GM18526 (cell line): ENCODE measurements around the gene EXO1.

Experiments used
- POLR2A ChIP-seq: IDR thresholded peaks from 3 replicates; pipeline ENCODE4 v1.6.1; 2011; ENCODE audit not compliant: insufficient read length; ENCODE audit errors: extremely low read depth

The EXO1 gene

GRCh38 chr1:241857131-241857530, 9.1 kb downstream of the EXO1 start:
- TF ChIP-seq POLR2A = no peak

GRCh38 chr1:241860922-241861321, 12.9 kb downstream of the EXO1 start:
- no peak for TF ChIP-seq POLR2A

DNA sequence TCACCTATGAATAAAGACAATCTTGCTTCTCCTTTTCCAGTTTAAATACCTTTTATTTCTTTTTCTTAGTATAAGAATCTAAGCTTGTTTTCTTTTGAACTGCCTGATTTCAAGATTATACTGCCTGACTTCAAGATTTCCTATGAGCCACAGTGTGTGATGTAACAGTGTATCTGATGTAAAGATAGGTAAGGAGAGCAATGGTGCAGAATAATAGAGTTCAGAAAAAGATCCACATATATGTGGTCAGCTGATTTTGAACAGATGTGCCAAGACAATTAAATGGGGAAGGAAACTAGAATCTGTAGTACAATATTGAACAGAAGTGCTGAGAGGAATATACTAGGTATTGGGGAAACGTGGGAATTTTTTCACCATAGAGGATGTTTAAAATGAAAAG, 21.0 kb downstream of the EXO1 start:
- no peak for TF ChIP-seq POLR2A

DNA sequence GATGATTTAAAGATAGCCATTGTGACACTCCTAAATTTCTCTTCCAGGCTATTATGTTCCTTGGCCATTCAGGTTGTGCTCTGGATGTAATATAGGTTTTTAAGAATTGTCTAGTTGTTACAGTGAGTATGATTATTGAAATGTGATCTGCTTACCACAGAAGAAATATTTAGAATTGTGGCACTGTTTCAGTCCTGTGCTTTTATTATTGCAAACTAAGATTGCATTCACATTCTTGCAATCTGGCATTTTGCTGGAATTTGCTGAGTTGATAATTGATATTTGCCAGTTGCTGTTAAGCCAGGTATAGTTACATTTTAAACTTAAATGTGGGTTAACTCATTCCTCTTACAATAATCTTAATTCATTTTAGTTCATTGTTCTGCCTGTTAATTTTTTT, 22.3 kb downstream of the EXO1 start:
- TF ChIP-seq POLR2A = no peak

DNA sequence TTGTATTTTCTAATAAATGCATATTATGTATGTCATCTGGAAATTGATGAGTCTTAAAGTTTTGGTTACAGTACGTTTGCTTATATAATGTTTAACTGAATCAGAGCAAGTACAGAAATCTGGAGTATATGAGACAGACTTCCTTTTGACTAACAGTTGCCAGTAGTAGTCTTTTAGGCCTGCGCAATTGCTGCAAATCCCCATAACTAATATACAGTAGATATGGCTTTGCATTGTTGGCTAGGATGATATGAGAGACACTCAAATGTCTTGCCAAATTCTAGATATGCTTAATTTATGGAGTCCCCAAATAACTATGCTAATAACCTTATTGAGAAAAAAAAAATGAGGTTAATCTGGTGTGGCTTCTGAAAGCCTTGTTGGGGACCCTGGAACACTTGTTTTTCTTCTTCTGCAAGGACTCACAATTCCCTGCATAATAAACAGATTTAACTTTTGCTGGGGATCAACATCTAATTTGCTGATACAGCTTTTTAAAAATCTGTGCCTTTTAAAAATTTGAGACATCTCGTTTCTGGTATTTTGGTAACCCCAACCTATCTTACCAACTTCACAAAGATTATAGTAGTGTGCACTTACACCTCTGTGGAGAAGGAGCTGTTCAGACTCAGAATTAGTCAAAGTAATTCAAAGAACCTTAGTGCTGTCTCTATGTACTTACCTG, 22.9 kb downstream of the EXO1 start:
- TF ChIP-seq POLR2A = no peak

- TF ChIP-seq POLR2A = no peak
Observed at GRCh38 chr1:241881440-241881839, 33.4 kb downstream of the EXO1 start.

DNA sequence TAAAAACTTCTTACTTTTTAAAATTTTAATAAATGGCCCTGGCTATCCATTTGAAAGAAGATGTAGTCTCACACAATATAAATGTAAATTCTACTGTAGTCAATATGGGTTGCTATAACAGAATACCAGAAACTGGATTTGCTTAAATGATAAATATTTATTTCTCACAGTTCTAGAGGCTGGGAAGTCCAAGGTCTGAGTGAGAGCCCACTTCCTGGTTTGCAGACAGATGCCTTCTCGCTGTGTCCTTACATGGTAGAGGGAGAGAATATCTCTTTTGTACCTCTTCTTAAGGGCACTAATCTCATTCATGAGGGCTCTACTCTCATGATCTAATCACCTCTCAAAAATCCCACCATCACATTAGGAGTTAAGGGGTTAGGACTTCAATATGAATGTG, 35.2 kb downstream of the EXO1 start:
- TF ChIP-seq POLR2A = no peak

DNA sequence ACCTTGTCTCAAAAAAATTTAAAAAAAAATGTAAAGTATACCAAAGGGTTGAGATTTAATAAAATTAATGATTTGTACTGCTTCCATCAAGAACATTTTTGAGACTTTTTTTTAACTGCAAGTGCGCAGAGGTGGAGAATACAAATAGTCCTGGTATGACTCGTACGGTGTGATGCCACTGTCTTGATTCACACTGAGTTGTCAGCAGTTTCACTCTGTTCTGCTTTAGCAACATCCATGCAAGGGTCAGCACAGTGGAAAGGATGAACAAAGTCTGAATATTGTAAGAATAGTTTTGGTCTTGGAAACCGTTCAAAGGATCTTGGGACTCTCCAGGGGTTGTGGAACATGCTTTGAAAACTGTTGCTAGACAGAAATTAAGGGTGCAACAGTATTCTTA, 40.2 kb downstream of the EXO1 start:
- TF ChIP-seq POLR2A = no peak

GRCh38 chr1:241891296-241891695, 43.3 kb downstream of the EXO1 start:
- TF ChIP-seq POLR2A = no peak

GRCh38 chr1:241894016-241894415, 46.0 kb downstream of the EXO1 start:
- no peak for TF ChIP-seq POLR2A

GRCh38 chr1:241895013-241895412, 47.0 kb downstream of the EXO1 start:
- no peak for TF ChIP-seq POLR2A

DNA sequence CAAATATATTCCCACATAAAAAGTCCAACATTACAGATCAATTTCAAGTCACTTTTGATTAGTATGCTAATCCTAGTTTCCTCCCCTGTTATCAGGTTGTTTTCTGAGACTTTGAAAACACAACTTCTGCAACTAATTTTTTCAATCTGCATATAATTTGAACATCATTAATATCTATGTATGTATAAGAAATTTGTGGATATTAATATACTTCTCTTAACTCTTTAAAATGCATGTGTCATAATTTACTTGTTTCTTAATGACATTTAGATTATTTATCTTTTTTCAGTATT, 48.6 kb downstream of the EXO1 start:
- no peak for TF ChIP-seq POLR2A

DNA sequence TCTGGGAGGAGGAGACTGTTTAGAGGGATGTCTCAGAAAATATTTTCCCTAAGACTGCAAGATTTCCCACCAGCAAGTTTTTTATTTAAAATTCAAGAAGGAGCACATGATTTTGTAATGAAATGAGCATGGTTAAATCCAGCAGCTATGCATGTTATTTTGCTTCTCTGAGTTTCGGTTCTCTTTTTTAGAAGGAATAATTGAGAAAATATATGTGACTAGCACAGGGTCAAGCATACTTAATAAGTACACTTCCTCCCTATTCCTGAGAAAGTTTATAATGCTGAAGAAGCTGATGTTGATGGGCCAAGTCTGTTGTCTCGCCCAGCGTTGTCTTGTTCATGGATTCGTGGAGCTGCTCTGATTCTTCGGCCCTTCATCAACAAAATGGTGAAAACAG, 51.2 kb downstream of the EXO1 start:
- no peak for TF ChIP-seq POLR2A

DNA sequence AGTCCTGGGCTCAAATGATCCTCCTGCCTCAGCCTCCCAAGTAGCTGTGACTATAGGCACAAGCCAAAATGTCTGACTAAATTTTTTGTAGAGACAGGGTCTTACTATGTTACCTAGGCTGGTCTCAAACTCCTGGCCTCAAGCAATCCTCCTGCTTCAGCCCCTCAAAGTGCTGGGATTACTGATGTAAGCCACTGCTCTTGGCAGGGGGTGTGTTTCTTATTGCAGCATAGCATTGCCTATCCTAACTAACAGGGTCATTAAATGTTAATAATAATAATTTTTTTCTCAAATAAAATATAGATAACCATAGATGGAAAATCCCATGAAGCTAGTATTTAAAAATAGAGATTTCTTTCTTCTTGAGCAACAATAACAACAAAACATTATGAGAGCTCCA, 52.4 kb downstream of the EXO1 start:
- TF ChIP-seq POLR2A = no peak

DNA sequence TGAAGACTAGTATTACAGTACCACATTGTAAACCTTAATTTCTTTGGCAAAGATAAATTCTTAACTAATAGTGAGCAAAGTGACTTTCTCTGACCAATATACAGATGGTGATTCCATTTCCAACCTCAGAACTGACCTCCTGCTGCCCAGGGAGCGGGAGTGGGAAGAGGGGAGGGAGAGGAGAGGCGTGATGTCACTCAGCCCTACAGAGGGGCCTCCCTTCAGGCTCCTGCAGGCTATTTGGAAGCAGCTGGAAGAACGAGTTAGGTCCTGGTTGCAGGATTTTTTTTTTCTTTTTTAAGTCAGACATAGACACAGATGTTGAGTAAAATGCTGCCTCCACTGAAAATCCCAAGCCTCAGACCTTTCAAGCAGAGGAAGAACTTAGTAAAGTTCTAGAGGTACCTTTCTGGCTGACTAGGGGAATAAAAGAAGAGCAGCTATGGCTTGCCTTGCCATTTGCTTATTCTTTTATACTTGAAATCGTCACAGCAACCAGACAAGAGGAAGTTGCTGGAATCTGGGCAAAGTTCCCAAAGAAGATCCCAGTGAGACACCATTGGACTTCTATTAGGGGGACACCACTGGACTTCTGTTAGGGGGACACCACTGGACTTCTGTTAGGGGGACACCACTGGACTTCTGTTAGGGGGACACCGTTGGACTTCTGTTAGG, 54.5 kb downstream of the EXO1 start:
- TF ChIP-seq POLR2A = no peak

GRCh38 chr1:241916196-241916595, 68.2 kb downstream of the EXO1 start:
- no peak for TF ChIP-seq POLR2A

DNA sequence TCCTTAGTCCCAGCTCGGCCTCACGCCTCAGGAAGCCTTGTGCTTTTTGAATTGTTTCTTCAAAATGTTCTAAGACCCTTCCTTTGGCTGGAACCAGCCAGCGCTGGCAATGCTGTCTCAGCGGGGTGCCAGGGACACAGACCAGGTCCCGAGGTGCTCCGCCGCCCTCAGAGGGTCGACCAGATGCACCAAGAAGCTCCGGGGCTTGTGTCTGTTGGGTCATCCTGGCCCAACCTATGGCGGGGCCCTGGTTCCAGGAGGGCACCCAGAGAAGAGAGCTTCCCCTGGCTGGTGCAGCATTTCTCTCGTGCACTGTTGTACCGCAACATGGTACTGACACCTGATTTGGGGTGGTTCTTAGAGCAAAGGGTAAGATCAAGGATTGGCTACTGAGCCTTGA, 69.5 kb downstream of the EXO1 start:
- no peak for TF ChIP-seq POLR2A
